HepG2 (cell line): ENCODE data around the gene VTN. TPM values are rescaled to one million over a fixed set of nuclear protein-coding genes. Genes with fewer than 3 reads are reported as not detected.

Experiments used
- CREB1 ChIP-seq, 2 experiments: fragments of 450-650 bp in 1 of 2; IDR thresholded peaks; 2 replicates each; pipeline ENCODE4 v1.6.1; 2016 to 2017; ENCODE audit warnings: control low read depth in 1 of 2, mild to moderate bottlenecking in 1 of 2, missing compliant biosample characterization in 1 of 2, missing genetic modification characterization in 1 of 2
- DR1 ChIP-seq: sonication (generic); formaldehyde crosslinking; IDR thresholded peaks from 2 replicates; pipeline ENCODE4 v1.8.0; 2021; ENCODE audit warnings: mild to moderate bottlenecking, missing genetic modification reagents, inconsistent platforms
- GTF3A ChIP-seq: sonication (generic); formaldehyde crosslinking; conservative IDR thresholded peaks from 2 replicates; pipeline ENCODE4 v1.4.0; 2020; ENCODE audit warnings: mild to moderate bottlenecking, missing genetic modification reagents
- HIC2 ChIP-seq: sonication (generic); formaldehyde crosslinking; IDR thresholded peaks from 2 replicates; pipeline ENCODE4 v1.9.0; 2022; ENCODE audit warnings: low read depth, missing genetic modification reagents
- NFIC ChIP-seq: IDR thresholded peaks from 2 replicates; pipeline ENCODE4 v1.6.1; 2012; ENCODE audit warnings: mild to moderate bottlenecking, low read length, inconsistent platforms
- POGZ ChIP-seq: sonication (generic); formaldehyde crosslinking; IDR thresholded peaks from 2 replicates; pipeline ENCODE4 v1.4.0; 2020; ENCODE audit warnings: mild to moderate bottlenecking, missing genetic modification reagents
- SETDB1 ChIP-seq: sonication (generic); formaldehyde crosslinking; IDR thresholded peaks from 2 replicates; pipeline ENCODE4 v1.5.1; 2020; ENCODE audit warnings: missing genetic modification reagents, mild to moderate bottlenecking, borderline replicate concordance
- SP1 ChIP-seq, 2 experiments: fragments of 450-650 bp in 1 of 2; sonication (generic) in 1 of 2; formaldehyde crosslinking in 1 of 2; IDR thresholded peaks; 2 replicates each; pipeline versions ENCODE4 v1.4.0 to v1.6.1; 2016 to 2020; ENCODE audit warnings: missing genetic modification reagents in 1 of 2
- SP5 ChIP-seq: IDR thresholded peaks from 2 replicates; pipeline ENCODE4 v1.6.1; 2016; ENCODE audit warnings: low read depth, borderline replicate concordance
- SRY ChIP-seq: sonication (generic); formaldehyde crosslinking; IDR thresholded peaks from 2 replicates; pipeline ENCODE4 v1.8.0; 2022; ENCODE audit warnings: mild to moderate bottlenecking, missing genetic modification reagents
- TBL1XR1 ChIP-seq: fragments of 150-350 bp; IDR thresholded peaks from 2 replicates; pipeline ENCODE4 v1.6.1; 2014; ENCODE audit warnings: borderline replicate concordance, low read length; ENCODE audit not compliant: partially characterized antibody
- WIZ ChIP-seq: sonication (generic); formaldehyde crosslinking; IDR thresholded peaks from 2 replicates; pipeline ENCODE4 v1.5.1; 2020; ENCODE audit warnings: mild to moderate bottlenecking, missing genetic modification reagents
- ZBED4 ChIP-seq: sonication (generic); formaldehyde crosslinking; IDR thresholded peaks from 2 replicates; pipeline ENCODE4 v1.4.0; 2020; ENCODE audit warnings: missing genetic modification reagents, borderline replicate concordance
- ZBTB38 ChIP-seq: sonication (generic); formaldehyde crosslinking; IDR thresholded peaks from 2 replicates; pipeline ENCODE4 v1.5.1; 2020; ENCODE audit warnings: mild to moderate bottlenecking, missing genetic modification reagents
- ZFY ChIP-seq: sonication (generic); formaldehyde crosslinking; IDR thresholded peaks from 2 replicates; pipeline ENCODE4 v1.4.0; 2020; ENCODE audit warnings: missing genetic modification reagents
- ZNF451 ChIP-seq: sonication (generic); formaldehyde crosslinking; IDR thresholded peaks from 2 replicates; pipeline ENCODE4 v1.5.0; 2020; ENCODE audit warnings: mild to moderate bottlenecking, missing genetic modification reagents
- ZNF547 ChIP-seq: sonication (generic); formaldehyde crosslinking; IDR thresholded peaks from 2 replicates; pipeline ENCODE4 v1.5.1; 2020; ENCODE audit warnings: mild to moderate bottlenecking, missing genetic modification reagents
- ZNF768 ChIP-seq: sonication (generic); formaldehyde crosslinking; IDR thresholded peaks from 2 replicates; pipeline ENCODE4 v1.4.0; 2020; ENCODE audit warnings: missing genetic modification reagents
- ZSCAN25 ChIP-seq: sonication (generic); formaldehyde crosslinking; IDR thresholded peaks from 2 replicates; pipeline ENCODE4 v1.8.0; 2022; ENCODE audit warnings: mild to moderate bottlenecking, missing genetic modification reagents
- polyA plus RNA-seq, 8 experiments: library from polyadenylated mRNA; depleted of rRNA in 3 of 8; stranded (reverse) in 7 of 8; unstranded in 1 of 8; fragments of >200 nt; fragmentation: Illumina TruSeq in 4 of 8; extraction: Trizol in 4 of 8; gene quantifications; 2 replicates each; pipeline versions ENCODE4 v1.2.1 to v1.2.3, GENCODE V29; 2011 to 2016; ENCODE audit warnings: low read depth in 4 of 8, missing spikeins in 1 of 8, mixed read lengths in 1 of 8; ENCODE audit not compliant: insufficient read depth in 1 of 8
- total RNA-seq, 5 experiments: library from RNA; depleted of rRNA; stranded (reverse); fragments of >200 nt; fragmentation: Illumina TruSeq; extraction: Trizol; gene quantifications; 2 replicates each; pipeline ENCODE4 v1.2.3, GENCODE V29; 2016; ENCODE audit warnings: low read depth in 1 of 5
- TF ChIP-seq, protein P1 (sequence below): sonication (generic); formaldehyde crosslinking; IDR thresholded peaks from 2 replicates; pipeline ENCODE4 v1.4.0; 2020; ENCODE audit warnings: mild to moderate bottlenecking, missing genetic modification reagents
- TF ChIP-seq, protein P2 (sequence below): conservative IDR thresholded peaks from 2 replicates; pipeline ENCODE4 v1.6.1; 2018; ENCODE audit warnings: missing genetic modification reagents

The VTN gene
- total and polyA plus RNA-seq, 2 of the 13 experiments (the other 11 are each of a cell fraction or from before 2014, with no cell fraction given) = 108 to 131 TPM

DNA sequence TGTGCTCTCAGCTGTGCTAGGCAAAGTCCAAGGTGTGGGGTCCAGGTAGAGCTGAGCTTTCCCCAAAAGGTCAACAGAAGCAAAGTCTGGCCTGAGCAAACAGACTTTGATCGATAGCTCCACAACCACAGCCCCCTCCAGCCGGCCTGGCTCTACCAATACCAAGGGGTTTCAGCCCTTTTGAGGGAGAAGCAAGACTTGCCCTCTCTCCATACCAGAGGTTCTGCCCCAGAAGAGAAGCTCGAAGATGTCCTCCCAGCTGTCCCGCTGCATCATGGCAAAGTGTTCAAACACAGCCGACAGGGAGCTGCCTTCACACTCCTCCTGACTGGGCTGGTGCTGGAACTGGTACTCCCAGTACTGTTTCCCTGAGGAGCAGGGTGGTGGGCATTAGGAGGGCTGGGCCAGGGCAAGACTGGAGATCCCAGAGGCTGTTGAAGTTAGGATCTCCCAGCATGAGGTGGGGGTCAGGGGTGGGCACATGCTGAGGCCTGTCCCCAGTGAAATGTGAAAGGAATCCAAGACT, 1.7 kb downstream of the VTN start (continued):
- TF ChIP-seq SRY (CRISPR knock-in tag) (no peak; the same call in 1 of the 2 replicates), SETDB1 (CRISPR knock-in tag) (no peak), TBL1XR1 (peak; percentile 47), DR1 (CRISPR knock-in tag) (no peak; the same call in 1 of the 2 replicates), ZBED4 (CRISPR knock-in tag) (peak; percentile 71; the same call in 1 of the 2 replicates), SP5 (CRISPR knock-in tag) (peak; percentile 88), ZBTB38 (CRISPR knock-in tag) (no peak), ZFY (CRISPR knock-in tag) (0 out of 2 replicates have a peak, but pooled peaks have one; percentile 49), ZSCAN25 (CRISPR knock-in tag) (no peak; the same call in 1 of the 2 replicates), ZNF768 (CRISPR knock-in tag) (no peak), POGZ (CRISPR knock-in tag) (peak; percentile 91), SP1 (IDR thresholded peaks at IDR 0.05) (no peak), SP1 (CRISPR knock-in tag; IDR thresholded peaks at IDR 0.05) (0 out of 2 replicates have a peak, but pooled peaks have one; percentile 35), ZNF547 (CRISPR knock-in tag) (no peak), GTF3A (no peak), CREB1 (IDR thresholded peaks at IDR 0.05) (no peak), CREB1 (CRISPR knock-in tag; IDR thresholded peaks at IDR 0.05) (no peak), ZNF451 (no peak), HIC2 (no peak; the same call in 1 of the 2 replicates), NFIC (peak; percentile 68; the same call in 1 of the 2 replicates), WIZ (no peak)
- TF ChIP-seq, protein P1, sequence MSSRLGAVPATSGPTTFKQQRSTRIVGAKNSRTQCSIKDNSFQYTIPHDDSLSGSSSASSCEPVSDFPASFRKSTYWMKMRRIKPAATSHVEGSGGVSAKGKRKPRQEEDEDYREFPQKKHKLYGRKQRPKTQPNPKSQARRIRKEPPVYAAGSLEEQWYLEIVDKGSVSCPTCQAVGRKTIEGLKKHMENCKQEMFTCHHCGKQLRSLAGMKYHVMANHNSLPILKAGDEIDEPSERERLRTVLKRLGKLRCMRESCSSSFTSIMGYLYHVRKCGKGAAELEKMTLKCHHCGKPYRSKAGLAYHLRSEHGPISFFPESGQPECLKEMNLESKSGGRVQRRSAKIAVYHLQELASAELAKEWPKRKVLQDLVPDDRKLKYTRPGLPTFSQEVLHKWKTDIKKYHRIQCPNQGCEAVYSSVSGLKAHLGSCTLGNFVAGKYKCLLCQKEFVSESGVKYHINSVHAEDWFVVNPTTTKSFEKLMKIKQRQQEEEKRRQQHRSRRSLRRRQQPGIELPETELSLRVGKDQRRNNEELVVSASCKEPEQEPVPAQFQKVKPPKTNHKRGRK = no peak
- TF ChIP-seq, protein P2, sequence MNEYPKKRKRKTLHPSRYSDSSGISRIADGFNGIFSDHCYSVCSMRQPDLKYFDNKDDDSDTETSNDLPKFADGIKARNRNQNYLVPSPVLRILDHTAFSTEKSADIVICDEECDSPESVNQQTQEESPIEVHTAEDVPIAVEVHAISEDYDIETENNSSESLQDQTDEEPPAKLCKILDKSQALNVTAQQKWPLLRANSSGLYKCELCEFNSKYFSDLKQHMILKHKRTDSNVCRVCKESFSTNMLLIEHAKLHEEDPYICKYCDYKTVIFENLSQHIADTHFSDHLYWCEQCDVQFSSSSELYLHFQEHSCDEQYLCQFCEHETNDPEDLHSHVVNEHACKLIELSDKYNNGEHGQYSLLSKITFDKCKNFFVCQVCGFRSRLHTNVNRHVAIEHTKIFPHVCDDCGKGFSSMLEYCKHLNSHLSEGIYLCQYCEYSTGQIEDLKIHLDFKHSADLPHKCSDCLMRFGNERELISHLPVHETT (CRISPR knock-in tag) = no peak
